A673 (cell line): ENCODE measurements around the gene PLB1. TPM values are rescaled to one million over a fixed set of nuclear protein-coding genes. Genes with fewer than 3 reads are reported as not detected.

ENCODE experiments used
- BruUV-seq: library from RNA; stranded (reverse); fragments of 400-500 nt; replicated peaks from 2 replicates; lab custom pipeline; 2021; lab: Mats Ljungman, UMichigan
- CTCF ChIA-PET: fragments of 300-600 bp; sonication (Branson Sonifier 250); formaldehyde crosslinking; loops from one replicate; lab custom pipeline; 2022; ENCODE audit warnings: antibody characterized with exemption; lab: Charles Lee
- POLR2A ChIA-PET: fragments of 300-600 bp; sonication (Branson Sonifier 250); formaldehyde crosslinking; loops from one replicate; lab custom pipeline; 2022; ENCODE audit warnings: antibody characterized with exemption; ENCODE audit not compliant: low non-redundant PET; lab: Charles Lee
- DNase-seq: peaks from one replicate; pipeline ENCODE4 v3.0.0-alpha.2; 2015; ENCODE audit warnings: low spot score
- H3K27ac ChIP-seq: fragments of 200-600 bp; sonication (generic); 2 replicates; pipeline ENCODE4 v1.5.1; 2016; ENCODE audit warnings: mixed run types, low read depth, mild to moderate bottlenecking, mixed read lengths, antibody characterized with exemption, low read length; ENCODE audit not compliant: poor library complexity, severe bottlenecking
- H3K27me3 ChIP-seq: fragments of 200-600 bp; sonication (generic); replicated peaks from 2 replicates; pipeline ENCODE4 v1.6.1; 2017; ENCODE audit warnings: mixed run types, low read depth, mild to moderate bottlenecking, mixed read lengths, antibody characterized with exemption, low read length; ENCODE audit not compliant: insufficient read depth, poor library complexity
- H3K36me3 ChIP-seq: fragments of 200-600 bp; sonication (generic); 2 replicates; pipeline ENCODE4 v1.6.1; 2016; ENCODE audit warnings: mixed run types, mild to moderate bottlenecking, mixed read lengths, antibody characterized with exemption, low read length; ENCODE audit not compliant: insufficient read depth, poor library complexity, severe bottlenecking
- H3K4me1 ChIP-seq: fragments of 200-600 bp; sonication (generic); 2 replicates; pipeline ENCODE4 v1.6.1; 2017; ENCODE audit warnings: mixed run types, mild to moderate bottlenecking, mixed read lengths, antibody characterized with exemption, low read length; ENCODE audit not compliant: insufficient read depth, poor library complexity, severe bottlenecking
- H3K4me3 ChIP-seq: fragments of 200-600 bp; sonication (generic); 2 replicates; pipeline ENCODE4 v1.5.1; 2016; ENCODE audit warnings: low read depth, mixed run types, mild to moderate bottlenecking, mixed read lengths, low read length; ENCODE audit not compliant: poor library complexity, severe bottlenecking
- H3K9me3 ChIP-seq: fragments of 200-600 bp; sonication (generic); 2 replicates; pipeline ENCODE4 v1.6.1; 2016; ENCODE audit warnings: mixed run types, low read depth, mild to moderate bottlenecking, mixed read lengths, antibody characterized with exemption, low read length; ENCODE audit not compliant: poor library complexity, severe bottlenecking
- CTCF ChIP-seq: fragments of 300-800, 200-600 bp; sonication (generic); conservative IDR thresholded peaks from 2 replicates; pipeline ENCODE4 v1.5.1; 2017; ENCODE audit warnings: low read depth, mild to moderate bottlenecking, antibody characterized with exemption, low read length, moderate library complexity, mixed read lengths
- EZH2 ChIP-seq: fragments of 200-600 bp; sonication (generic); IDR thresholded peaks from 2 replicates; pipeline ENCODE4 v1.6.1; 2017; ENCODE audit warnings: borderline replicate concordance, low read depth, mild to moderate bottlenecking, mixed read lengths, antibody characterized with exemption, low read length; ENCODE audit not compliant: poor library complexity, severe bottlenecking
- intact Hi-C: fragments of 100-400 bp; cut with micrococcal nuclease; formaldehyde crosslinking; loops from one replicate; pipeline ENCODE4 v1.10.0; 2022; ENCODE audit not compliant: unreplicated experiment
- total RNA-seq: library from RNA; stranded (reverse); gene quantifications from 2 replicates; pipeline ENCODE4 v1.2.3, GENCODE V29; 2021

PLB1 gene
- total RNA-seq, 1 experiment from 2014 or later = 0.39 TPM

DNA sequence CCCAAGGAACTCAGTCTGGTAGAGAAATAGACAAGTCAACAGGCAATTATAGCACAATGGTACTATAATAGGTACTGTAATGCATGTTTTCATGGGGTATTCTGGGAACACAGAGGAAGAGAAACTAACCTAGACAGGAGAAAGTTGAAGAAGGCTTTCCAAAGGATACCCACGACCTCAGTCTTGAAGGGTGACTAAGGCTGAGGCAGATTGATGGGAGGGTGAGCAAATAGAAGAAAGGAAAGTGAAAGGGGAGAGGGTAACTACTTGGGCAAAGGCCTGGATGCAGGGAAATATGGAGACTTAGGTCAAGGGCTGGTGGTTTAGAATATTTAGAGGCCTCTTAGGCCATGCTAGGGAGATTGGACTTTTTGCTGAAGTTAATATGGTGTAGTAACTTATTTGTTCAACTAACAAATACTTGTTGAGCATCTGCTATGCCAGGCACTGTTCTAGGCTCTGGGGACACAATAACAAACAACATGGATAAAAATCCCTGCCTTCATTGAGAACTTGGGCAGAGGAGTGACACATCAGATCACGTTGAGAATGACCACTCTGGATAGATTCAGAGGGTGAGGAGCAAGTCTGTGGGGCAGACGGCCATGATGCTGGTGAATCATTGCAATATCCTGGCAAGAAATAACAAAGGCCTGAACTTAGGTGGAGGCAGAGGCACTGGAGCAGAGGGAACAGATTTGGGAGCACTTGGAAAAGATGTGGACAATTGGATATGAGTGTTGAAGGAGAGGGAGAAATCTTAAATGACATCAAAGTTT is 56.4 kb downstream of the PLB1 start:
- no peak overlapping the region for H3K27ac ChIP-seq
- no peaks in the 10 kb centered on the region for H3K9me3 ChIP-seq
- no peaks in the 10 kb centered on the region for H3K36me3 ChIP-seq
- intact Hi-C loops = no loop called here
- no peak overlapping the region for H3K4me3 ChIP-seq
- BruUV-seq = no TSS peak
- ChIA-PET POLR2A (no interaction called here), CTCF (interaction anchor here (0.6 kb wide), 1 partner anchor 14 kb away, joined by 7 read pairs; no protein-coding TSS in a partner anchor)
- H3K4me1 ChIP-seq = no peaks in the 10 kb centered on the region
- no peak for DNase-seq
- H3K27me3 ChIP-seq = no peaks in the 10 kb centered on the region
- TF ChIP-seq EZH2 (no peak), CTCF (no peak)

DNA sequence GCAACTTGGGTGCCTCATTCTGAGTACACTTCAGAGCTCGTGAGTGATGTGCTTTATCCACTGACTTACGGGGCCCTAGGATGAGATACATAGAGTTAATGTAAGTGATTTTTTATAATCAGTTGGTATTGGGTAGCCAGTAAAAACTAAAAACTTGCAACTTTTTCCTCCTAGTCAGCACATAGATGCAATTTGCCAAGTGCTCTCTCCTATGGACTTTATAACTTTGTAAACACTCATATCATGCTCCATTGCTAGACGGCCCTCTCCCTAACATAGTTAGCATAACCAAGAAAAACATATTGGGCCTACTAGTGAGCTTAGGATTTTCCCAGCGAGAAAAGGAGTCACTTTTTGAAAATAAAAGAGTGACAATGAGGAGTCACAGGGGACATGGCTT is 60.4 kb downstream of the PLB1 start:
- CTCF ChIA-PET = interaction anchor here (0.6 kb wide), 1 partner anchor 10 kb away, joined by 11 read pairs; no protein-coding TSS in a partner anchor
- POLR2A ChIA-PET = no interaction called here
- no peaks in the 10 kb centered on the region for H3K4me1 ChIP-seq
- H3K9me3 ChIP-seq = no peaks in the 10 kb centered on the region
- no peak for DNase-seq
- intact Hi-C loops = no loop called here
- H3K4me3 ChIP-seq = no peak overlapping the region
- no TSS peak for BruUV-seq
- no peak overlapping the region for H3K27ac ChIP-seq
- H3K36me3 ChIP-seq = no peaks in the 10 kb centered on the region
- TF ChIP-seq EZH2 (no peak), CTCF (no peak)
- no peaks in the 10 kb centered on the region for H3K27me3 ChIP-seq

GRCh38 chr2:28557389-28558131 is 61.7 kb downstream of the PLB1 start:
- Histone ChIP-seq H3K9me3 (no peaks in the 10 kb centered on the region), H3K27ac (no peak overlapping the region), H3K27me3 (no peaks in the 10 kb centered on the region), H3K4me1 (no peaks in the 10 kb centered on the region), H3K36me3 (no peaks in the 10 kb centered on the region), H3K4me3 (no peak overlapping the region)
- no TSS peak for BruUV-seq
- POLR2A ChIA-PET = no interaction called here
- DNase-seq = no peak
- CTCF ChIA-PET = interaction anchor here (0.6 kb wide), 1 partner anchor 252 kb away, joined by 3 read pairs; no protein-coding TSS in a partner anchor
- intact Hi-C loops = no loop called here
- no peak for TF ChIP-seq CTCF
- no peak for TF ChIP-seq EZH2
